NCI-H146 treated with DMSO at 0.1 percent for 48 hours (cell line): Measurements from ENCODE around the gene COX5B.

Experiments
- DNase-seq: peaks from one replicate; lab custom pipeline; 2025; ENCODE audit not compliant: unreplicated experiment; lab: John Stamatoyannopoulos, UW

Gene COX5B

DNA sequence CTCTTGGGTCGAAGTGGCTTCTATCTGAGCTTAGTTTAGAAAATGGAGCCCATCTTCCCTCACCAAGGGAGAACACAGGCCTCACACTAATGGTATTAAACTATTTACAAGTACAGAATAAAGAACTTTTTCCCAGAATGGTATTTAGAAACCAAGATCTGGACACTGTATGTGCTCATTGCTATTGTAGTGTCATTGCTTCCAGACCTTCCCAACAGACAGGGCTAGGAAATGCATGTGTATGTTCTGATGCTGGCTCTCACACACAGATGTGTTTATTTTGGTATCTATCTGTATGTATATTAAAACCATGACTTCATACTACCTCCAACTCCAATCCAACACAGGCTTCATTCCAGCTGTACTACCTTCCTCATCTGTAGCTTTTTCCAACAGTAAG, 8.0 kb downstream of the COX5B start:
- DNase-seq: no peak

DNA sequence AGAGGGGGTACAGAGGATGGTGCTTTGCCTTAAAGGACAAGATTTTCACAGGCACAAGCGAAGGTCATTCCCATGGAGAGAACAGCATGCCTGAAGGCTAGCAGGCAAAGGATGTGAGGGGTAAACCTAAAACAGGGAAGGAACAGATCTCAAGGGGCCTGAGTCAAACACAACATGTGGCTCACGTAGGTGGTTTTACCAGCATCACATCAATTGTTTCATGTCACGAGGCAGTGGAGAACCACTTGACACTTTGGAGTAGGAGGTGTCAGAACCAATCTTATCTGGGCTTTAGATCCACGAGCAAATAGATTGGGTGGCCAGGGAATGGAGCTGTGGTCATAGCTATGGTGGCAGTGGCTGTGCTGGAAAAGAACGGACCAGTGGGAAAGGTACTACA, 8.4 kb downstream of the COX5B start:
- DNase-seq: no peak

DNA sequence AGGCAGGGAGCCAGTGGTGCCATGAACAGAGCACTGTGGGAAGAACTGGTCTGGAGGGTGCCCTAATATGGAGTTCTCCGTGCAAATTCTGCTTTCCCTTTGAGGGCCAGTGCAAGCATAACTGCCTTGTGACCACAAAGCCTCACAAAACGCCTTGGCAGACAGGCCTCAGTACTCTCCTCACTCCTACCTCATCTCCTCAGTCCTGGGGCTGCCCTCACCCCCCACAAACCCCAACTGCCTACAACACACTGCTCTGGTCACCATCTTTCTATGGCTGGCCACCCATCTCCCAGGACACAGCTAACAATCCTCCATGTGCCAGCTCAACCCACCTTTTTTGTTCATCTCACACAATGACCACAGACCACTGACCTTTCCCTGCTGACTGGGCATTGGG, 8.9 kb downstream of the COX5B start:
- DNase-seq: no peak

DNA sequence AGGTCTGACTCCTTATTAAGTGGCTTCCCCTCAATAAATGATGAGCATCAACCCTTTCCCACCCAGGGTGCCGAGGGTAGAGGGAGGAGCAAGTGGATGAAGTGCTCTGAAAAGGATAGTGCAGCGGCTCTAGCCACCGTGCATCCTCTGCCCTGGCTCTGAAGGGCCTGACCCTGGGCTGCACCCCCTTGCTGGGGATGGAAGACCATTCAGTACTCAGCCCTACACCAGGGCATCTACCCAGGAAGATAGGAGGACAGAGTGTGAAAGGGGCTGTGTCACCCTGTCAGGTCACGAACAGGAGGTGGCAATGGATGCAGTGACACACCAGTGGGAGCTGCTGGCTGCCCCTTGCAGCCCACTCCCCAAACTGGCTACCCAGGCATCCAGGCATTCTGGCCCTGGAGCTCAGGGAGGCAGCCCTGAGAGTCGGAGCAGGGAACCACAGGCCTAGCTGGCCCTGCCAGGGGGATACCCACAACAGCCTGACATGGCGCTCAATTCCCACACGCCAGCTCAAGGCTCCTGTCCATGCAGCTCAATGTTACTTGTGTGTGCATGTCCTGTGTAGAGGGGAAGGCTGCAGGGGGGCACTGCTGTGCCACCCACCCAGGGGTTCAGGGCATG, 10.4 kb downstream of the COX5B start:
- DNase-seq: no peak

DNA sequence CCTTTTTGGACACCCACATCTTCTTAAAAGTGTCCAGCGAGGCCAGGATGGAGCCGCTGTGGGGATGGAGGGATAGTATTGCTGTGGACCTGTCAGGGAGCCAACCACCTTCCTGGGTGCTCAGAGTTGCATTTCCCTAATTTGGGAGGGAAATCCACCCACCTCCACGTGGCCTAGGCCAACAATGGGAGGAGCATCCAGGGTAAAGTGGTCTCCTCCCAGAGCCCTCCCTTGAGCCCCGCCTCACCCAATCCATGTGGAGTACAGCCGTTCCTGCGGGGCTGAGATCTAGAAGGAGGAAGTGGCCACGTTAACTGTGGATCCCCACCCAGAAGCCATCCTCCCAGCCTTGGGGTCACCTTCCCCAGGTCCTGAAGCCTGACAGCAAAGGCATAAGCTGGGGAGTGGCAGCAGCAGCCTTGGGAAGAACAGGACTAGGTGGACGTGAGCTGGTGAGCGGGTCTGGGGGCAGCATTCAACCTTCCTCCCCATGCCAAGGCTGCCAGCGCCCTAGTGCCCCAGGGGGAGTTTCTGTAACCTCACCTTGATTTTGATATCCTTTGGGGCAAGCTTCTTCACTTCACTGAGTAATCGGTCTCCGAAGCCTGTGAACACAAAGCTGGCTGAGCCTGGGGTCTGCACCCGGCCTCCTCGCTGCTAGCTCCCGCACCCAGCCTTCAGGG, 11.2 kb downstream of the COX5B start:
- DNase-seq: no peak

DNA sequence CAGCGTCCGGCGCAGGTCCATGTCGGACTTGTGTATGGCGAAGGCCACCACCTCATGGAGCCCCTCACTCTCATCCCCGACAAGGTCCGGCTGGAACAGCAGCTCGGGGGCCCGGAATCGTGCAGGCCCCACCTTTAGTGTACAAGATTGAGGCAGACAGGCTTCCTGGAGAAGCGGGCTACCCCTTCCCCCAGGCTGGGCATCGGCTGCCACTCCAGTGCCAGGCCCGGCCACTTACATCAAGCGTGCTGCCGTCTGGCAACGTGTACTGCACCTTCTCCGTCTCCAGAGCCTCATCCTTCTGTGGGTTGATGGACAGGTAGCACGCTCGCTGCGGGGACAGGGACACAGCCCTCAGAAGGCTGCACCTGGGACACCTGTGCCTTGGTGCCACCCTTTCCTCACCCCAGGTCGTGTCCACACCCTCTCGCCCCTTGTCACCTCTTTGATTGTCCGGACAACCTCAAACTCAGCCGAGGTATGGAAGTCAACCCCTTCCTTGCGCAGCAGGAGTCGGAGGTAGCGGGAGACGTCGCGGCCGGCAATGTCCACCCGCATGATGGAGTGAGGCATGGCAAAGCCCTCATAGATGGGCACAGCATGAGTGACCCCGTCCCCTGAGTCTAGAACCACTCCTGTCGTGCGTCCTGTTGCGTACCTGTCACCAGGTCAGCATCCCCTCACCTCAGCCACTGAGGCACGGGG, 12.3 kb downstream of the COX5B start:
- no peak for DNase-seq

DNA sequence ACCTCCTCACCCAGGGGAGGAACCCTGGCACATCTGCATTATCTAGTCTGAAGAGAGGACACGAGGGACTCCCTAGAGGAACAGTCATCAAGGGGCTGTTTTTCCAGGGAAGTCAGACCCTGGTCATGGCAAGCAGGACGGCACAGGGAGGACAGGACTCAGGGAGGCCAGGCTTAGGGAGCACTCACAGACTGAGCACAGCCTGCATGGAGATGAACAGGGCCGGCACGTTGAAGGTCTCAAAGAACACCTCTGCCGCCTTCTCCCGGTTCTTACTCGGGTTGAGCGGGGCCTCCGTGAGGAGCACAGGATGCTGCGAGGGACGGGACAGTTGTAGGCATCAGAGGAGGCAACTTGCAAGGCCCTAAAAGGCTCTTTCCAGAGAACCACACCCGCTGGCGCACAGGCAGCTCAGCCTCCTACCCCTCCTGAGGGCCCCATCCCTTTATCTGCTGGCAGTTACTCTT, 12.9 kb downstream of the COX5B start:
- DNase-seq: no peak

DNA sequence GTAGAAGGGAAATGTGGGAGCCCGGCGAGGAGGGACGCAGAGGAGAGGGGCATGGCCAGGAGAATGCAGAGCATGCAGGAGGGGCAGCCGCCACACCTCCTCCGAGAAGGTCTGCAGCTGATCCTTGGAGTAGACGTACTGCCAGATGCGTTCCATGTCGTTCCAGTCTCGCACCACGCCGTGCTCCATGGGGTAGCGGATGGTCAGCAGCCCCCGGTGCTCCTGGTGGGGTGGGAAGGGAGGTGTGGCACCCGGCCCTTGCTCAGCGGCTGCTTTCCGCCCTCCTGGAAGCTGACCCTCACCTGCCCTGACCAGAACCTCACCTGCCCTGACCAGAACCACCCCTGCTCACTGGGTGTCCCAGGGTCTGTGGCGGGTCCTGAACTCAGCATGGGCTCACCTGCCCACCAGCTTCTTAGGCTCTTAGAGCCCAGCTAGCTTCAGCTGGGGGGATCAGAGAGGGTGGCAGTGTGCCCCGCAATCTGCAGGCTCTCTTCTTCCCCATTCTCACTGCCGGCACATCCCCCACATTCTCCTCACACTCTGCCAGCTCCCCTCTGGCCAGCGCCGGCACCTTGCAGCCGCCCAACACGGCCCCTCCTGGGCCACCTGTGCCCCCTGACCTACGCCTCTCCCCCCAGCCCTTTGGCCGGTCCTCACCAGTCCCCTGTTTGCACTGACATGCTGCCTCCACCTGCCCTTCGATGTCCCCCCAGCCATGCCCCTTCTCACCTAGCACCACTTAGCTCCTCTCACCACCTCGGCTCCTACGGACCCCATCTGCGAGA, 13.6 kb downstream of the COX5B start:
- no peak for DNase-seq

DNA sequence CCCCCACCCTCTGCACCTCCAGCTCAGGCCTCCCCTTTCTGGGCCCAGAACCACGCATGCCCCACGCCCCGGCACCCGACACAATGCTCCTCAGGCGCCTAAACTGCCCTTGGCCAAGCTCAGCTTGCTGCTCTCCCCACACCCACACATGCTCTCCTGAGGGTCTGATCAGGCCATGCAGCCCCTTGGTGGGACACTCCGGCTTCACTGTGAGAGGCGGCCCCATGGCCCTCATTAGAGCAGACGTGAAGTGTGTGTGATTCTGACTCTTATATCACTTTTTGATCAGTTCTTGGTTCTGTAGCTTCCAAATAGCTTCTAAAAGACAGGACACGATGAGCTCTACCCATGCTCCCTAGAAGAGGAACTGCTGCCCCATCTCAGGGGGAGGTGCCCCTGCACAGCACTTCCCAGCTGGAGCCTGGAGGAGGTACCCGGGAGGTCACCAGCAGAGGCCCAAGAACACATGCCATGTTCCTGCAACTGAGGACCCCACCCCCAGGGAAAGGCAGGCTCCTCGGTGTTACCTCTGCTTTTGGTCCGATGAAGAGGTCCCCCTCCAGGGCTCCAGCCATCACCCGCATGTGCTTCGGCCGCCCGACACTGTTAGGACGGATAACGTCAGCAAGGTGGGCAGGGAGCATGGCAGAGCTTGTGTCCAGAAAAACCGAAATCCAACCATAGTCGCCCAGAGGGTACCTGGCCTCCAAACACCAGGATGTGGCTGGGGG, 14.3 kb downstream of the COX5B start:
- no peak for DNase-seq

DNA sequence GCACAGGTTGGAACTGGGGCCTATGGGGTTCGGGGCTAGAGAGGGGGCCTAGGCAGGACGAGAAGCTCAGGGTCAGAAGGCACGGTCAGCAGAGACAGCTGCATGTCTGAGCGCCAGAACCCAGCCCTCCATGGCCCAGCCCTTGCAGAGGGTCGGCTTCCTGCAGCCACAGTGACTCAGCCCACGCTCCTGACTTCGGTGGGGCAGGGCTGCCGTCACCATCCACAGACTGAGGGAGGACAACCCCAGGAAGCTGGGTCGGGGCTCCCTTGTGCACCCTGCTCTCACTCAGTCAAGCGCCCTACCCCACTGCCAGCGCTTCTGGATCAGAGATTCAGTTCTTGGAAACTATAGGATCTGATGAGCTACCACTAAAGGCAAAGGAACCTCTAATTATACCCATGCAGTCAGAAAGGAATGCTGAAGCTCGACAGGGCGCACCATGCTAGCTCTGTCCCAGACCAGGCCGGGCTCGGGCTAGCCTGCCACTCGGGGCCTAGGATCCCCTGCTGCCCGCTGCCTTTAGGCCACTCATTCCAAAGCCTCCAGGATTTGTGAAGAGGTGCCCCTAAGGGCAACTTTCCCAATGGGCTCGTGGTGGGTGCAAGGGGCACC, 15.0 kb downstream of the COX5B start:
- no peak for DNase-seq

DNA sequence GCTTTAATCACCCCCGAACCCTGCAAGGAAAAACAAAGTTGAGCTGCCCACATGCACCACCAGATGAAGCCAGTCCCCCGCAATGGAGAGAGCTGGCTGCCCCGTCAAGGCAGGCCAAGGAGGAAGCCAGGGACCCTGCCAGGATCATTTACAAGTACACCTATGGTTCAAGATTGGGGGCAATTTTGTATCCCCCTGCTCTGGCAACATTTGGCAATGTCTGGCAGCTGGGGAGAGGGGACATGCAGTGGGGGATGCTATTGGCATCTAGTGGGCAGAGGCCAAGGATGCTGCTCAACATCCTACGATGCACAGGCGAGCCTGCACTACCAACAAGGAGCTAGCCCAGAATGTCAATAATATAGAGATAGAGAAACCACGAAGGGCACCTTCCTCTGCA, 16.1 kb downstream of the COX5B start:
- no peak for DNase-seq

DNA sequence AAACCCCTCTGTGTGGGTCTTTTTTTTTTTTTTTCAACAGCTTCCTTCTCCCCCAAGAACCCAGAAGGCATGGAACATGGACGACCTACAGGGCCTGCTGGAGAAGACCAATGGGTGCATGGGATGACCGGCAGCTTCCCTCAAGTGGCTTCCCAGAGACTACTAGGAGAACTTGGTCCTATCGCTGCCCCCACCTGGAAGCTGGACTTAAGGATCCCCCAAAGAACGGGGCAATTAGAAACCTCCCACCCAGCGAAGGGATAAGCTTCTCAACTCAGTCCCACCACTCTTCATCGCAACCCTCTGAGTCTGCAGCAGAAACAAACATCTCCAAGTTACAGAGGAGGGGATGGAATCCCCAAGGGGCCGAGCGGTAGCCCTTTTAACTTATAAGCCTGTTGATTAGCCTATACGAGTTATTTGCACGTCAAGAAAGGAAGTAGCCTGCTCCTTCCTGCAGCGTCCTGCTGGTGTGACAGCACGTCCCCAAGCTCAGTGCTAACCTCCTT, 16.6 kb downstream of the COX5B start:
- DNase-seq: no peak

DNA sequence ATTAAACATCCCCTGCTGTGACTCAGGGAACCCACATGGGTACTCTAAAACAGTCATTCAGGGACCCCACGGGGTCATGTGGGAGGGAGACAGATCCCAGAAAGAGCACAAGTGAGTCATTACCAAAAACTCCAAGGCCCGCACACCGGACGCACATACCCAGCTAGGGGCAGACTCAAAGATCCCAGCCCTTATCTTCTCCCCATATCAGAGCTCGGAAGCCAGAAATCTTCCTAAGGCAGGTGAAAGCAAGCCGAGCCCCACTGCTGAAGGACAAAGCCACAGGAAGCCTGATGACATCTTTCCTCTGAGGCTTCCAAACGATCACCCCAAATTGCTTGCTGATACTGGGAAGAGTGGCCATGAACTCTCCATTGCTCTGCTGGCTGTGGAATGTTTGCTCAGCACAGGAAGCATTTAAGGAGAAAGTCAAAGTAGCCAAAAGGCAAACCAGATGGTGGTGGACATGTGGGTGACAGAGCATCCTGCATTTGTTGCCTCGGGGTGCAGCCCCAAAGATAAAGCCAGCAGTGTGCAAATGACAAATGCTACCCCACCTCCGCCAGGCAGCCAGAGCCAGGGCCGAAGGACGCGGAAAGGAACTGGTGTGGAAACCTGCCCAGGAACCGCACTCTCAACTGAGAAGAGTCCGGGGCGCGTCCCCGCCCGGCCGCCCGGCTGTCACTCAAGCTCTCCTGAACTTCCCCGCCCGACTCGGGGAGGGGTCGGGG, 17.2 kb downstream of the COX5B start:
- DNase-seq: no peak

DNA sequence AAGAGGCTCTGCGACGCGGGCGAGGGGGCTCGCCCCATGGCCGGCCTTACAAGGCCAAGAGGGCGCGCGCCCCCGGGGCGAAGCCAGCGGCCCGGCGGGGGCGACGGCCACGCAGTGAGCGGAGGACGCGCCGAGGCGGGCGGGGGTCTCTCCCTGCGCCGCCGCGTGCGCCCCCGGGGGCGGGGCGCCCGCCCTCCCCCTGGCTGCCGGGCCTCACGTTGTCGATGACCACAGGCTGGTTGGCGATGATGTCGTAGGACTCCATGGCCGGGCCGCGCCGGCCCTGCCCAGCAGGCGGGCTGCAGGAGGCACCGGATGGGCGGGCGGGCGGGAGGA, 17.7 kb downstream of the COX5B start:
- DNase-seq: no peak

DNA sequence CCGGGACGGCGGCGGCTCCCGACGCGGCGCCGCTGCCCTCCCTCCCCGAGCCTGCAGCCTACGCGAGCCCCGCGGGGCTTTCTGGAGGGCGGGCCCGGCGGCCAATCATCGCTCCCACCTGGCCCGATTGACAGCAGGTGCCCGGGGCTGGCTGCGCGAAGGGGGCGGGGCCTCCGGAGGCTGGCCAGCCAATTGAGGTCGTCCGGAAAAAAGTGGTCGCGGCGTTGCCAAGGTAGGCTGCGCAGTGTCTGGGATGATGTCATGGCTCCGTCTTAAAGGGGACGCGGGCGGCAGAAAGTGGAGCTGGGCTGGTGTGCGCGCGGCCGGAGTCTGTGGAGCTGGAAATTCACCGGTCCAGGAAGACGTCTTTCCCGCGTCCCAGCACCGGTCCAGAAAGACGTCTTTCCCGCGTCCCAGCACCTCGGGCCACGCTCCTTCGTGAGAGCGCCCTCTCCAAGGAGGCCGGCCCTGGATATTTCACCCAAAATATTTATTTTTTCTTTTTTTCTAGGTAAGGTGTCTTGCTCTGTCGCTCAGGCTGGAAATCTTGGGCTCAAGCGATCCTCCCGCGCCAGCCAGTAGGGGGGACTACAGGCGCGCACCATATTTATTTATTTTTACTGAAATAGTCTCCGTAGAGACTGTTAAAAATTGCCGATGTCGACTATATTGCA, 18.2 kb downstream of the COX5B start, which contains the start of gene ACTR1B:
ACTR1B (minus strand) TSS at position 83 of the 674 bp plus-strand sequence. CDS start 154 bp downstream, outside the sequence.
- peak; percentile 98 for DNase-seq

DNA sequence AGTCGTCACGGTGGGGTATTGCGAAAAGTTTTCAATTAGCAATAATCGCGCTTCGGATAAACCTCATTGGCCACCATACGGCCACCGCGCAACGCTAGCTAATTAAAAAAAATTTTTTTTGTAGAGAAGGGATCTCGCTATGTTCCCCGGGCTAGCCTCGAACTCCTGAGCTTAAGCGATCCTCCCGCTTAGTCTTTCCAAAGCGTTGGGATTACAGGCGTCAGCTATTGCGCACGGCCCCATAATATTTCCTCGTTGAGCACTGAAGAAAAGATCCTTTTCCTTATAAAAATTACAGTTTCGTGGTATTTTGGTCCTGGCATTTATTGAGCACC, 18.7 kb downstream of the COX5B start:
- DNase-seq: no peak

DNA sequence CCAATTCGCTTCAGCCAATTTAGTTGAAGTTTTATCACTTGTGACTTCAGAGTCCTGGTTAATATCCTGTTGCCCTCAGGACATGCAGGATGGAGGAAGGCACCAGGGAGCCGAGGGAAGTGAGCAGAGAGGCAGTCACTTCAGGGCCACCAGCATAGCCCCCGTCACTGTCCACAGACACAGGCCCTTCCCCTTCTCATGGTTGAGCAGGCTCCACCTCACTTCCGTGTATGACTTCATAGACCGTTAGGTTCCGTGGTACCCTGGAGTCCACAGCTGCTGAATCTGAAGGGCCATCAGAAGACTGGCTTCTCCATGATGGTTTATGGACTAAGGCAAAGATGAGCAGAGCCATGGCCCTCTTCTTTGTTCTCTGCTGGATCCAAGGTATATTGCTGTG, 23.6 kb downstream of the COX5B start, which contains the start of gene C2orf92:
C2orf92 (plus strand) TSS at position 266 of the 400 bp plus-strand sequence; CDS start at position 342, 76 bp downstream.
- DNase-seq: no peak

DNA sequence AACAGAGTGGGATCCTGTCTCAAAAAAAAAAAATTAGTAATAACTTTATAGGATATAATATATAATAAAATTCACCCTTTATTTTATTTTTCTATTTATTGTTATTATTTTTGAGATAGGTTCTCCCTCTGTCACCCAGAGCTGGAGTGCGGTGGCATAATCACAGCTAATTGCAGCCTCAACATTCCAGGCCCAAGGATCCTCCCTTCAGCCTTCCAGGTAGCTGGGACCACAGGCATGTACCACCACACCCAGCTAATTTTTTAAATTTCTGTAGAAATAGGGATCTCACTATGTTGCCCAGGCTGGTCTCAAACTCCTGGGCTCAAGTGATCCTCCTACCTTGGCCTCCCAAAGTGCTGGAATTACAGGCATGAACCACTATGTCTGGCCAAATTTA, 24.6 kb downstream of the COX5B start:
- DNase-seq: no peak

DNA sequence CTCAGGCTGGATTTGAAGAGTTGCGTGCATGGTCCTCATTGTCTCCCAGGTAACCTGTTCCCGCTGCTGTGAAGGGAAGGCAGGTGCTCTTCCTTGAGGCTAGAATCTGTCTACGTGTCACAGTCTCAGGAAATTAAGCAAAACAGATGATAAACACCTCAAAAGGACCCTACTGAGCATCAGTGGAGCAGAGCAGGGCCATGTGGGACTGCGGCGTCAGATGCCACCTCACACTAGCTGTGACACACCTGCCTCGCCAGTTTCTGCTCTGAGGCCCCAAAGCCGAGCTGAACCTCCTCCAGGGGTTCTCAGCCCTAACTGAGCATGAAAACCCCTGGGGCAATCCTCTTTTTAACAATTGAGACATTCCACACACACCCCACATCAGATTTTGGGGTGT, 25.7 kb downstream of the COX5B start:
- peak; percentile 52 for DNase-seq
